Liver (tissue), 2 donors: ENCODE data around the gene CD68.
"Not testable (repeated sequence)": the region's sequence is repeated elsewhere in the genome, so short reads cannot be mapped to it uniquely, and the experiment has no call there.

ENCODE experiments used
- TAF1 ChIP-seq: conservative IDR thresholded peaks from 2 replicates; pipeline ENCODE4 v1.6.1; 2016; ENCODE audit warnings: antibody characterized with exemption, mild to moderate bottlenecking
- TF ChIP-seq, protein P1 (sequence below): IDR thresholded peaks from 2 replicates; pipeline ENCODE4 v1.6.1; 2016; ENCODE audit warnings: antibody characterized with exemption, mild to moderate bottlenecking
- donor health status: healthy.

DNA sequence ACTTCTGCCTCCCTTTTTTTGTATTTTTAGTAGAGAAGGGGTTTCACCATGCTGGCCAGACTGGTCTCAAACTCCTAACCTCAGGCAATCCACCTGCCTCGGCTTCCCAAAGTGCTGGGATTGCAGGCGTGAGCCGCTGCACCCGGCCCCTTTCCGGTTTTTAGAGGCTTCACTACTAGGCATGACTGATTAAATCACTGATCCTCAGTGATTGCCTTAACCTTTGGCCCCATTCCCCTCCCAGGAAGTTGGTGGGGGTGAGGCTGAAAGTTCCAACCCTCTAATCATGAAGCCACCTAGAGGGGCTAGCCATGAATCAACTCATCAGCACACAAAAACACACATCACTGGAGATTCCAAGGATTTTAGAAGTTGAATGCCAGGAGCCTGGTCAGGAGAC, 18.1 kb downstream of the CD68 start:
- TF ChIP-seq, protein P1, sequence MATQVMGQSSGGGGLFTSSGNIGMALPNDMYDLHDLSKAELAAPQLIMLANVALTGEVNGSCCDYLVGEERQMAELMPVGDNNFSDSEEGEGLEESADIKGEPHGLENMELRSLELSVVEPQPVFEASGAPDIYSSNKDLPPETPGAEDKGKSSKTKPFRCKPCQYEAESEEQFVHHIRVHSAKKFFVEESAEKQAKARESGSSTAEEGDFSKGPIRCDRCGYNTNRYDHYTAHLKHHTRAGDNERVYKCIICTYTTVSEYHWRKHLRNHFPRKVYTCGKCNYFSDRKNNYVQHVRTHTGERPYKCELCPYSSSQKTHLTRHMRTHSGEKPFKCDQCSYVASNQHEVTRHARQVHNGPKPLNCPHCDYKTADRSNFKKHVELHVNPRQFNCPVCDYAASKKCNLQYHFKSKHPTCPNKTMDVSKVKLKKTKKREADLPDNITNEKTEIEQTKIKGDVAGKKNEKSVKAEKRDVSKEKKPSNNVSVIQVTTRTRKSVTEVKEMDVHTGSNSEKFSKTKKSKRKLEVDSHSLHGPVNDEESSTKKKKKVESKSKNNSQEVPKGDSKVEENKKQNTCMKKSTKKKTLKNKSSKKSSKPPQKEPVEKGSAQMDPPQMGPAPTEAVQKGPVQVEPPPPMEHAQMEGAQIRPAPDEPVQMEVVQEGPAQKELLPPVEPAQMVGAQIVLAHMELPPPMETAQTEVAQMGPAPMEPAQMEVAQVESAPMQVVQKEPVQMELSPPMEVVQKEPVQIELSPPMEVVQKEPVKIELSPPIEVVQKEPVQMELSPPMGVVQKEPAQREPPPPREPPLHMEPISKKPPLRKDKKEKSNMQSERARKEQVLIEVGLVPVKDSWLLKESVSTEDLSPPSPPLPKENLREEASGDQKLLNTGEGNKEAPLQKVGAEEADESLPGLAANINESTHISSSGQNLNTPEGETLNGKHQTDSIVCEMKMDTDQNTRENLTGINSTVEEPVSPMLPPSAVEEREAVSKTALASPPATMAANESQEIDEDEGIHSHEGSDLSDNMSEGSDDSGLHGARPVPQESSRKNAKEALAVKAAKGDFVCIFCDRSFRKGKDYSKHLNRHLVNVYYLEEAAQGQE, result not testable (repeated sequence)
- not testable (repeated sequence) for TF ChIP-seq TAF1
